HepG2 (cell line): ENCODE data around the gene C1orf35. TPM values are rescaled to one million over a fixed set of nuclear protein-coding genes. Genes with fewer than 3 reads are reported as not detected.

ENCODE experiments used
- ATAC-seq: fragments of 200-7000 bp; cut with Tn5 transposase; 3 replicates; pipeline ENCODE4 v1.9.1; 2020; ENCODE audit warnings: mild to moderate bottlenecking, moderate library complexity
- BruUV-seq: library from RNA; stranded (reverse); fragments of 400-500 nt; replicated peaks from 2 replicates; lab custom pipeline; 2021; lab: Mats Ljungman, UMichigan
- CTCF ChIA-PET: fragments of 300-600 bp; formaldehyde crosslinking; extraction: SDS; loops from one replicate; lab custom pipeline; 2021; ENCODE audit warnings: low total read pairs, inconsistent platforms, low intra/inter-chr PET ratio; lab: Yijun Ruan, JAX
- POLR2A ChIA-PET: fragments of 350-600 bp; sonication (Branson Sonifier 250); formaldehyde crosslinking; loops from one replicate; lab custom pipeline; 2020; ENCODE audit warnings: antibody characterized with exemption, inconsistent platforms; lab: Yijun Ruan, JAX
- DNase-seq: peaks from one replicate; pipeline ENCODE4 v3.0.0-alpha.2; 2015; ENCODE audit warnings: low spot score
- FAIRE-seq: peaks from 3 replicates; lab custom pipeline; 2011; peaks lifted over from hg19 to GRCh38; lab: Jason Lieb, UNC
- H2AFZ ChIP-seq: one replicate; pipeline ENCODE4 v1.6.1; 2011; ENCODE audit warnings: low read length, inconsistent platforms
- H3K27ac ChIP-seq: fragments of 300-600 bp; 3 replicates; pipeline ENCODE4 v1.8.0; 2011; ENCODE audit warnings: mixed run types, mild to moderate bottlenecking, mixed read lengths, low read length, inconsistent platforms; ENCODE audit not compliant: insufficient read depth; ENCODE audit errors: extremely low read length
- H3K27me3 ChIP-seq, 2 experiments: fragments of 200-600 bp in 1 of 2; 2 replicates in 1 of 2; 3 replicates in 1 of 2; pipeline versions ENCODE4 v1.6.0 to v1.8.0; 2011; ENCODE audit warnings: low read length in 2 of 2, mild to moderate bottlenecking in 2 of 2, moderate library complexity in 2 of 2, inconsistent platforms in 1 of 2; ENCODE audit not compliant: insufficient read depth in 2 of 2, control insufficient read depth in 1 of 2
- H3K36me3 ChIP-seq, 2 experiments: fragments of 200-600 bp in 1 of 2; replicated peaks in 1 of 2; 2 replicates in 1 of 2; 3 replicates in 1 of 2; pipeline versions ENCODE4 v1.5.1 to v1.8.0; 2011; ENCODE audit warnings: low read length in 2 of 2, inconsistent platforms in 1 of 2; ENCODE audit not compliant: insufficient read depth in 2 of 2, control insufficient read depth in 1 of 2
- H3K4me1 ChIP-seq: 2 replicates; pipeline ENCODE4 v1.5.1; 2012; ENCODE audit warnings: low read length, inconsistent platforms; ENCODE audit not compliant: insufficient read depth
- H3K4me2 ChIP-seq: 2 replicates; pipeline ENCODE4 v1.6.0; 2011; ENCODE audit warnings: low read depth, low read length, inconsistent platforms
- H3K4me3 ChIP-seq, 3 experiments: fragments of 200-600 bp in 1 of 3; sonication (generic), shearing (Covaris generic) in 1 of 3; replicated peaks in 1 of 3; 2 replicates each; pipeline ENCODE4 v1.5.1; 2011 to 2016; ENCODE audit warnings: low read length in 3 of 3, inconsistent platforms in 2 of 3, low read depth in 2 of 3, mild to moderate bottlenecking in 2 of 3, control low read depth in 1 of 3, mixed read lengths in 1 of 3; ENCODE audit not compliant: insufficient read depth in 1 of 3
- H3K79me2 ChIP-seq: one replicate; pipeline ENCODE4 v1.6.1; 2011; ENCODE audit warnings: low read length, inconsistent platforms; ENCODE audit not compliant: insufficient read depth
- H3K9ac ChIP-seq: 2 replicates; pipeline ENCODE4 v1.6.0; 2011; ENCODE audit warnings: mild to moderate bottlenecking, low read depth, low read length, inconsistent platforms; ENCODE audit not compliant: insufficient read depth
- H3K9me3 ChIP-seq: 2 replicates; pipeline ENCODE4 v1.5.1; 2012; ENCODE audit warnings: mild to moderate bottlenecking, low read length
- H4K20me1 ChIP-seq: 2 replicates; pipeline ENCODE4 v1.6.0; 2011; ENCODE audit warnings: inconsistent platforms, mild to moderate bottlenecking, low read length, moderate library complexity; ENCODE audit not compliant: insufficient read depth
- FOXA1 ChIP-seq, 2 experiments: fragments of 450-650 bp in 1 of 2; sonication (generic) in 1 of 2; formaldehyde crosslinking in 1 of 2; IDR thresholded peaks; 2 replicates each; pipeline versions ENCODE4 v1.4.0 to v1.6.1; 2016 to 2020; ENCODE audit warnings: missing genetic modification reagents in 1 of 2
- GLMP ChIP-seq: sonication (generic); formaldehyde crosslinking; IDR thresholded peaks from 2 replicates; pipeline ENCODE4 v1.9.0; 2021; ENCODE audit warnings: missing genetic modification reagents, mild to moderate bottlenecking, borderline replicate concordance
- PBX2 ChIP-seq: IDR thresholded peaks from 2 replicates; pipeline ENCODE4 v1.6.1; 2016; ENCODE audit warnings: control low read depth
- POGK ChIP-seq: sonication (generic); formaldehyde crosslinking; conservative IDR thresholded peaks from 2 replicates; pipeline ENCODE4 v1.8.0; 2022; ENCODE audit warnings: mild to moderate bottlenecking, moderate library complexity, missing genetic modification reagents
- PPARG ChIP-seq: conservative IDR thresholded peaks from 2 replicates; pipeline ENCODE4 v1.6.1; 2016; ENCODE audit warnings: missing biosample characterization, missing genetic modification reagents
- ZBTB4 ChIP-seq: sonication (generic); formaldehyde crosslinking; IDR thresholded peaks from 2 replicates; pipeline ENCODE4 v1.4.0; 2020; ENCODE audit warnings: missing genetic modification reagents, mild to moderate bottlenecking, borderline replicate concordance
- ZNF17 ChIP-seq: sonication (generic); formaldehyde crosslinking; IDR thresholded peaks from 2 replicates; pipeline ENCODE4 v1.5.0; 2020; ENCODE audit warnings: mild to moderate bottlenecking, missing genetic modification reagents
- ZNF18 ChIP-seq: sonication (generic); formaldehyde crosslinking; IDR thresholded peaks from 2 replicates; pipeline ENCODE4 v1.8.0; 2022; ENCODE audit warnings: mild to moderate bottlenecking, missing genetic modification reagents; ENCODE audit not compliant: insufficient replicate concordance
- ZNF281 ChIP-seq: sonication (generic); formaldehyde crosslinking; IDR thresholded peaks from 2 replicates; pipeline ENCODE4 v1.4.0; 2020; ENCODE audit warnings: missing genetic modification reagents, borderline replicate concordance
- WGBS: methylation state at CpG from one replicate; pipeline ENCODE4 v1.1.6; 2017; ENCODE audit warnings: low lambda C conversion rate; 5-methylcytosine and 5-hydroxymethylcytosine counted together
- in situ Hi-C: cut with HindIII; loops from 2 replicates; pipeline ENCODE4 v1.10.0; 2017; ENCODE audit warnings: low pct_unique_long_range_greater_than_20kb; ENCODE audit not compliant: extremely low pct_ligation_motif_present
- intact Hi-C: fragments of 100-400 bp; cut with micrococcal nuclease; formaldehyde crosslinking; loops from one replicate; pipeline ENCODE4 v1.10.0; 2022; ENCODE audit not compliant: unreplicated experiment
- polyA plus RNA-seq, 8 experiments: library from polyadenylated mRNA; depleted of rRNA in 3 of 8; stranded (reverse) in 7 of 8; unstranded in 1 of 8; fragments of >200 nt; fragmentation: Illumina TruSeq in 4 of 8; extraction: Trizol in 4 of 8; gene quantifications; 2 replicates each; pipeline versions ENCODE4 v1.2.1 to v1.2.3, GENCODE V29; 2011 to 2016; ENCODE audit warnings: low read depth in 4 of 8, missing spikeins in 1 of 8, mixed read lengths in 1 of 8; ENCODE audit not compliant: insufficient read depth in 1 of 8
- total RNA-seq, 5 experiments: library from RNA; depleted of rRNA; stranded (reverse); fragments of >200 nt; fragmentation: Illumina TruSeq; extraction: Trizol; gene quantifications; 2 replicates each; pipeline ENCODE4 v1.2.3, GENCODE V29; 2016; ENCODE audit warnings: low read depth in 1 of 5

The C1orf35 gene
- total and polyA plus RNA-seq, 2 of the 13 experiments (the other 11 are each of a cell fraction or from before 2014, with no cell fraction given), result 8.1 to 19.3 TPM

GRCh38 chr1:228062085-228062791 is 40.9 kb downstream of the C1orf35 start:
- Histone ChIP-seq H3K4me1 (no peaks in the 10 kb centered on the region), H3K9ac (no peak overlapping the region), H3K27me3 (peaks cover 8 to 43% of the 10 kb centered on the region in 2 experiments; a peak in 4 of 5 replicates), H3K79me2 (no peaks in the 10 kb centered on the region), H3K4me2 (no peak overlapping the region), H3K27ac (no peak overlapping the region), H3K4me3 (no peak overlapping the region), H3K36me3 (no peaks in the 10 kb centered on the region), H4K20me1 (no peaks in the 10 kb centered on the region), H3K9me3 (no peaks in the 10 kb centered on the region), H2AFZ (no peak overlapping the region)
- DNase-seq (no peak), ATAC-seq (no peak), FAIRE-seq (no peak)
- POLR2A ChIA-PET, result no interaction called here
- CTCF ChIA-PET, result no interaction called here
- in situ Hi-C loops, result no loop called here
- intact Hi-C loops, result no loop called here
- no TSS peak for BruUV-seq
- 0% methylated on average over 4 of the region's 9 CpGs for WGBS
- TF ChIP-seq GLMP (CRISPR knock-in tag), result no peak
- no peak for TF ChIP-seq ZNF17 (CRISPR knock-in tag)
- no peak for TF ChIP-seq FOXA1 (IDR thresholded peaks at IDR 0.05)
- no peak for TF ChIP-seq FOXA1 (CRISPR knock-in tag; IDR thresholded peaks at IDR 0.05)
- no peak for TF ChIP-seq ZNF18 (CRISPR knock-in tag)
- TF ChIP-seq ZNF281 (CRISPR knock-in tag), result no peak
- no peak for TF ChIP-seq PBX2 (CRISPR knock-in tag)
- TF ChIP-seq PPARG (CRISPR knock-in tag), result no peak
- no peak for TF ChIP-seq POGK
- TF ChIP-seq ZBTB4, result no peak
